Memory B cell (primary cell): Measurements from ENCODE around the gene ABI1.
"Not testable (repeated sequence)": the region's sequence is repeated elsewhere in the genome, so short reads cannot be mapped to it uniquely, and the experiment has no call there.

Experiments used
- ATAC-seq: fragments of 150-1000 bp; cut with Tn5 transposase; 2 replicates; pipeline ENCODE4 v1.10.0; 2021; ENCODE audit warnings: low read depth, mild to moderate bottlenecking, moderate library complexity
- DNase-seq, 2 donors: peaks; one replicate each; pipeline ENCODE4 v3.0.0; 2022; ENCODE audit warnings: low spot score in 2 of 2
- H3K27ac Mint-ChIP-seq: one replicate; pipeline ENCODE4 v1.8.0; 2022; ENCODE audit warnings: mild to moderate bottlenecking, moderate library complexity, mixed read lengths
- H3K27me3 Mint-ChIP-seq: one replicate; pipeline ENCODE4 v1.8.0; 2022; ENCODE audit warnings: mixed read lengths
- H3K36me3 Mint-ChIP-seq: one replicate; pipeline ENCODE4 v1.8.0; 2022; ENCODE audit warnings: mild to moderate bottlenecking, mixed read lengths
- H3K4me1 Mint-ChIP-seq: one replicate; pipeline ENCODE4 v1.8.0; 2022; ENCODE audit warnings: mixed read lengths
- H3K4me3 Mint-ChIP-seq: one replicate; pipeline ENCODE4 v1.8.0; 2022; ENCODE audit warnings: mild to moderate bottlenecking, moderate library complexity, mixed read lengths
- H3K9me3 Mint-ChIP-seq: one replicate; pipeline ENCODE4 v1.8.0; 2022; ENCODE audit warnings: mixed read lengths

ABI1 gene

DNA sequence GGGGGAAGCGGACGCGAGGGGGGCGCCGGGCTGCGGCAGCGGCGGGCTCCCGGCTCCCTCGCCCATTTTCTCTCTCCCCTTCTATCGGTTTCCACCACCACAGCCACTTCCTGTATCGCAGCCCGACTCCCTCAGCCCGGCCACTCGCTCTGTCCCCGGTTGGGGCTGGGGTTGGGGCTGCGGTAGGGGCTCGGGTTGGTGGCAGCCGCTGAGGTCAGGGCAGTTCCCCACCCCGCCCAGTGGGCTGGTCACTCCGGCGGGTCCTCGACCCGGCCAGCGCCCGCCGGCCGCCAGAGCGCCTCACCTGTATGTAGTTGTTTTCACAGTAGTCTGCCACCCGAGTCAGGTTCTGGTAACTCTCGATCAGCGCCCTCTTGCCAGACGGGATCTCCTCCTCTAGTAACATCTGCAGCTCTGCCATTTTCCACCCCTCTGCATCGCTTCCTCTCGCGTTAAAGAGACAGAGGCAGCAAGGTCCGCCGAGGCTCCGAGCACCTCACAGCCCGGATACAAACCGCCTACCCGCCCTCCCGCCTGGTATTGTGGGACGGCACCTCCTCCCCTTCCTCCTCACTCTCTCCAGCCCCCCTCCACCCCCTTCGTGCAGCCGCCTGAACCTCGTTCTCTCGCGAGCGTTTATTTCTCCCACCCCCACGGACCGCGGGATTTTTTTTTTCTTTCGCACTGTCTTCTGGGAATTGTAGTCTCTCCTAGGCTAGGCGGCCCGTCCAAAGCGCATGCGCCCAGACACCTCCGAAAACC lies at the start of gene ABI1:
TSS of gene ABI1 (minus strand) at position 516 of the 762 bp plus-strand sequence. CDS start at position 421, 95 bp downstream.
- Mint-ChIP-seq H3K4me1 (peaks cover 24% of the 10 kb centered on the region), H3K36me3 (peaks cover 2% of the 10 kb centered on the region), H3K4me3 (peak within 1 kb of the TSS; percentile 100), H3K9me3 (no peaks in the 10 kb centered on the region), H3K27ac (peak within 1 kb of the TSS; percentile 100), H3K27me3 (peaks cover 2% of the 10 kb centered on the region)
- peak; percentile 93 to 99 for DNase-seq
- peak; percentile 84 for ATAC-seq

DNA sequence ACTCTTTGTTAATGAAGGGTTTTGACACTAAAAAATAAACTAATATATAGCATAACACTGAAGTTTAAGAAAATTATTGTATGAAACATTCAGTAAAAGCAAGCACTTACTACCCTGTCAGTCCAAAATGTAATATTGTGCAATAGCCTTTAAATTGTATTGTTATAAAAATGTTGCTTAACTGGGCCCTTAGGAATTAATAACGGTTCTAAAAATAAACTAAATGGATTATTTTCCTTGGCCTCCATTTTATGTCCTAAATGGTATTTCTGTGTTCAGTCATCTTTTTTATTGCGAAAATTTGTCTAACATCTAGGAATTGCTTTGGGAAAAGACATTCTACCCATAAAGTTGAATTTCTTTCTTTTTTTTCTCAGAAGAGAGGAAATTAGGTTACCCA lies 49.0 kb upstream of the ABI1 start:
- no peaks in the 10 kb centered on the region for H3K36me3 Mint-ChIP-seq
- H3K27me3 Mint-ChIP-seq = no peaks in the 10 kb centered on the region
- no peak for DNase-seq
- no peak overlapping the region for H3K27ac Mint-ChIP-seq
- H3K9me3 Mint-ChIP-seq = no peaks in the 10 kb centered on the region
- no peak for ATAC-seq
- H3K4me1 Mint-ChIP-seq = peaks cover 7% of the 10 kb centered on the region
- H3K4me3 Mint-ChIP-seq = no peak overlapping the region

DNA sequence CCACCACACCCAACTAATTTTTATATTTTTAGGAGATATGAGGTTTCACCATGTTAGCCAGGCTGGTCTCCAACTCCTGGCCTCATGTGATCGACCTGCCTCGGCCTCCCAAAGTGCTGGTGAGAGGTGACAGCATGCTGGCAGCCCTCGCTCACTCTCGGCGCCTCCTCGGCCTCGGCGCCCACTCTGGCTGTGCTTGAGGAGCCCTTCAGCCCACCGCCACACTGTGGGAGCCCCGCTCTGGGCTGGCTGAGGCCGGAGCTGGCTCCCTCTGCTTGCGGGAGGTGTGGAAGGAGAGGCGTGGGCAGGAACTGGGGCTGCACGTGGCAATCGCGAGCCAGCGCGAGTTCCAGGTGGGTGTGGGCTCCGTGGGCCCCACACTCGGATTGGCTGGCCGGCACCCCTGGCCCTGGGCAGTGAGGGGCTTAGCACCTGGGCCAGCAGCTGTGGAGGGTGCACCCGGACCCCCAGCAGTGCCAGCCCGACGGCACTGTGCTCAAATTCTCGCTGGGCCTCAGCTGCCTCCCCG lies 44.6 kb upstream of the ABI1 start:
- not testable (repeated sequence) for H3K4me3 Mint-ChIP-seq, H3K9me3 Mint-ChIP-seq, H3K27me3 Mint-ChIP-seq, H3K4me1 Mint-ChIP-seq, H3K27ac Mint-ChIP-seq, ATAC-seq, H3K36me3 Mint-ChIP-seq, DNase-seq

DNA sequence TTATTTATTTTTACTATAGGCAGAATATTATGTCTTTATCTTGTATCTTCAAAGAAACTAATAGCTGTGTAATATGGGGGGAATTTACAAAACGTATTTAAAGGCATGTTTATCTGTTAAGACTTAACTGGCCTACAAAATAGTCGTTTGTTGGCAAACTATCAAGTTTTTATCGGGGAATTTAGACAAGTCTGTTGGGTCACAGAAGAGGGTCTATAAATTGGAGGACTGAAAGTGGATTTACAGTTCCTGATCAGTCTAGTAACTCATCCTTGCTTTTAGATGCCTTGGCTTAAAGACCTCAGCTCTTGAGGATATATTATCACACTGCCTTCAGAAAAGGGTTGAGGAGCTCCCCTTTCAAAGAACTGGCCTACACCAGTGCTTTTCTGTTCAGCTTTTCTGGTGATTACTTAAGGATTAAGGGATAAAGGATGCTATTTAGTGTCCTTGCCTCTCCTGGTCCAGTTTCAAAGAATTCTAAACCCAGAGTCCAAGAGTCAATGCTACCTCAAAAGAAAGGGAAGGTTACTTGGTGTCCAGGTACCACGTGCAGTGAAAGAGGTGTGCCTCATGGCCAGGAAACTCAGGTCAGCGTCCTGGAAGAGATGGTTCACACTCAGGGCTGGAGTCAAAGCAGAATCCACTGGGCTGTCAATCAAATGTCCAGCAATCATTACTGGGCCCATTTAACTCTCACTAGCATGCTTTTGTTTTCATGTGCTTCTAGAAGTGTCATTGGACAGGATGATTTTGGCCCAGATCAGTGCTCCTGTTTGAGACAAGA lies 42.9 kb upstream of the ABI1 start:
- H3K36me3 Mint-ChIP-seq = no peaks in the 10 kb centered on the region
- no peak for ATAC-seq

DNA sequence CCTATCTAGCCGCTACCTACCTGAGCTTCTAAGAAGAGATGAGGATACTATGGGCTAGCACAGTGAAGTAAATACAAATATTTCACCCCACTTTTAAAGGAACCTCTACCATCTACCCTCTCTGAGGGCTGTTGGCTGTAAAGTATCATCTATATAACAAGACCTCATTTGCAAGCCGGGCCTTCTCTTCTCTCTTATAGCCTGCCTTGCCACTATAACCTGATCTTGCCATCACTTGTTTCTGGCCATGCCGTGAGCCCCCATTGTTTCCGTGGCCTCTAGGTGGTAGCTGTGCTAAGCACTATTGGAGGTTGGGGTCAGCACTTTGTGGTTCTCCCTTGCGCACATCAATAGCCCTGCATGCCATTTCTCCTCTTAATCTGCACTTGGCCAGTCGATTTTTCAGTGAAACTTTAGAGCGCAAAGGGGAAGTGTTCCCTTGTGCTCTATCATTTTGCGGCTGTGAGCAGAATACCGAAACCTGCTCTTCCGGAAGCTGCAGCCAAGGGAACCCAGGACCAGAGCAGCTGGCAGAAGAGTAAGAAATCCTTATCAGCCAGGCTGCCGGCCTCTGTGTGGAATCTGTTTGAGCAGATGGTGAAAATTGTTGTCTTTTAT lies 31.7 kb upstream of the ABI1 start:
- not testable (repeated sequence) for H3K27ac Mint-ChIP-seq, H3K27me3 Mint-ChIP-seq, H3K9me3 Mint-ChIP-seq, H3K36me3 Mint-ChIP-seq, DNase-seq
- Mint-ChIP-seq H3K4me3 (peak overlapping the region; percentile 69), H3K4me1 (peaks cover 14% of the 10 kb centered on the region)
- peak; percentile 97 for ATAC-seq

More for the DNA sequence above, 42.9 kb upstream of the ABI1 start:
- H3K27me3 Mint-ChIP-seq = peaks cover 3% of the 10 kb centered on the region
- H3K27ac Mint-ChIP-seq = no peak overlapping the region
- H3K4me1 Mint-ChIP-seq = no peaks in the 10 kb centered on the region
- no peak for DNase-seq
- H3K9me3 Mint-ChIP-seq = no peaks in the 10 kb centered on the region
- H3K4me3 Mint-ChIP-seq = no peak overlapping the region

DNA sequence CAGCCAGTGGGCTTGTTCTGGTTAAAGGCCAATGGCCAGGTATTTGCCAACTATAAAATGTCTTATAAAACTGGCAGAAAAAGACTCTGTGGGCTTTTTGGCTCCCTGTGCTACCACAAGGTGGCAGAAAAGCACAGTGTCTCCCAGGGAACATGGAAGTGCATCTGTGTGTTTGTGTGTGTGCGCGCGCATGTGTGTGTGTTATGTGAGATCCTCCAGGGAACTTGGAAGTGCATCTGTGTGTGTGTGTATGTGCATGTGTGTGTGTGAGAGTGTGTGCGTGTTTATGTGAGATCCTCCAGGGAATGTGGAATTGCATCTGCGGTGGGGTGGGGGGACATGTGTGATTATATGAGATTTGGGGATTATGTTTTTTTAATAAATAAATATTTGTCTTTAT lies 30.2 kb upstream of the ABI1 start:
- Mint-ChIP-seq H3K27me3 (peaks cover under 1% of the 10 kb centered on the region), H3K36me3 (no peaks in the 10 kb centered on the region), H3K4me1 (peaks cover 14% of the 10 kb centered on the region), H3K27ac (no peak overlapping the region), H3K9me3 (peaks cover 1% of the 10 kb centered on the region), H3K4me3 (no peak overlapping the region)
- DNase-seq (peak in 1 of 2 donors; percentile 13), ATAC-seq (peak; percentile 28)

DNA sequence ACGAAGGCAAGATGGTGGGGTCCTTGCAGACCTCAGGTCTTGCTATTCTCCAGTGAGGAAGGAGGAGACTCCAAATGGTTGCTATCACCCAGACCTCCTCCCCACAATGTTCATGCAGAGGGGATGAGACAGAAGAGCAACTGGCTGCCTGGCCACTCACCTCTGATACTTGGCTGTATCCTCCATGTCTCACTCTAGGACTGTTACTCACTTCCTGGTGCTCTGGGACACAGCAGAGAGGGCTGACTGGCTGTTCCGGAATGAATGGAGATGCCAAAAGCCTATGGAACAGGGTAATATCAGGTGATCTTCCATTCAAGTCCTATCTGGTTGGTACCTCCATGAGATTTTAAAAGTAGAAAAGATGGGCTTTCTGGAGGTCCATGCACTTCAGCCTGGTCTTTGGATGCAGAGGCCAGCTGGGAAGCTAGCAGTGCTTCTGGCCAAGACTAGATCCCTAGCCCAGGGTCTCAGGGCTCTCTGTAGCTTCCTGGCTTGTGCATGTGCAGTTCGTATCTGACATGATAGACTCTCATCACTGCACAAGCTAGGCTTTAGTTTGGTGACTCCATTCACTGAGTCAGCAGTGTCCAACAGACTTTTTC lies 27.0 kb upstream of the ABI1 start:
- Mint-ChIP-seq H3K4me3 (no peak overlapping the region), H3K36me3 (no peaks in the 10 kb centered on the region), H3K27me3 (peaks cover 4% of the 10 kb centered on the region), H3K4me1 (peaks cover 10% of the 10 kb centered on the region), H3K9me3 (peaks cover 1% of the 10 kb centered on the region), H3K27ac (no peak overlapping the region)
- ATAC-seq (no peak), DNase-seq (no peak)

DNA sequence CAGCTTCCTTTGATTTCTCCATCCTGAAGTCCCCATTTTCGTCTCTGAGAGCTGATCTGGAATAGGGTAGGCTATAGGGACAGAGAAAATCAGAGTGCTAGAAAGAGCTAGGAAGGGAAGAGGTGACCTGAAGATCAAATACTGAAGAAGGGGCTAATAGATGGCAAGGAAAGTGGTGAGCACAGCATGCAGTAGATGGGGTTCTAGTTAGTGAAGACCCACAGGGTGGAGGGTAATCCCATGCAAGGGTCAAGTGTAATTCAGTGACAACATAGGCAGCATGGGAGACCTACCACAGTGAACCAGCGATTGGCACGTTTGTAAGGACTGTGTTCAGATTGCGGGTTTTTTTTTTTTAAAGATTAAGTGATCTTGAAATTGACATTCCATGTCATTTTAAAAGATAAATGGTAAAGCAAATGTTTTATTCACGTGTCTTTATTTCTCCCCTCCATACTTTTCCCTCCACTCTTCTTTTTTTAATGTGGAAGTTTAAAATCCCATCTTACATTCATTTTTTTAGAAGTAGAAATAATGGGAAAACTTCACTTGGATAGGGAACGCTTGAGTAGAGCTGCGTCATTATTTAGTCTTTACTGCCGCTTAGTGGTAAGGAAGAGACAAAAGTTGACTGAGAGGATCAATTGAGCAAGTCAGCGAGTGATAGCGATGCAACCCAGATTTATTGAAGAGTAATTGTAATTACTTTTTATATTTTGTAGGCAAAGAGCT lies 21.0 kb upstream of the ABI1 start:
- Mint-ChIP-seq H3K4me1 (peaks cover 2% of the 10 kb centered on the region), H3K27me3 (peaks cover 7% of the 10 kb centered on the region), H3K36me3 (no peaks in the 10 kb centered on the region), H3K4me3 (no peak overlapping the region), H3K9me3 (no peaks in the 10 kb centered on the region), H3K27ac (peak overlapping the region; percentile 26)
- ATAC-seq = peak; percentile 77
- peak in 1 of 2 donors; percentile 19 for DNase-seq

DNA sequence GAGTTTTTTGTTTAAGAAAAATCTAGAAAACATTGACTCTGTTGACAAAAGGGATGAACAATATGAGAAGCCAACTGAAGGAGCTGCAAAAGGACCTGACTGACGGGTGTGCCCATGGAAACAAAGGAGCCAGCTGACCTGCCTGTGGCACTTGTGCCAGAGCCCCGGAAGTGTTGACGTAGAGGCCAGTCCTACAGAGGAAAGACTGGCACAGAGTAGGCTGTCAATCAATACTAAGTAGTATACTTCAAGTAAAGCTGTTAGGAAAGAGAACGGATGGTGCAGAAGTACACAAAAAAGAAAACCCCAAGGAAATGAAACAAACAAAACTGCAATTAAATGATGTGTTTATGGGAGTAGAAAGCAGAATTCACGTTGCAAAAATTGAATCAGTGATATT lies 19.0 kb upstream of the ABI1 start:
- no peak overlapping the region for H3K4me3 Mint-ChIP-seq
- peaks cover 7% of the 10 kb centered on the region for H3K27me3 Mint-ChIP-seq
- H3K27ac Mint-ChIP-seq = no peak overlapping the region
- H3K4me1 Mint-ChIP-seq = peaks cover 2% of the 10 kb centered on the region
- H3K9me3 Mint-ChIP-seq = no peaks in the 10 kb centered on the region
- ATAC-seq (no peak), DNase-seq (no peak)
- no peaks in the 10 kb centered on the region for H3K36me3 Mint-ChIP-seq

DNA sequence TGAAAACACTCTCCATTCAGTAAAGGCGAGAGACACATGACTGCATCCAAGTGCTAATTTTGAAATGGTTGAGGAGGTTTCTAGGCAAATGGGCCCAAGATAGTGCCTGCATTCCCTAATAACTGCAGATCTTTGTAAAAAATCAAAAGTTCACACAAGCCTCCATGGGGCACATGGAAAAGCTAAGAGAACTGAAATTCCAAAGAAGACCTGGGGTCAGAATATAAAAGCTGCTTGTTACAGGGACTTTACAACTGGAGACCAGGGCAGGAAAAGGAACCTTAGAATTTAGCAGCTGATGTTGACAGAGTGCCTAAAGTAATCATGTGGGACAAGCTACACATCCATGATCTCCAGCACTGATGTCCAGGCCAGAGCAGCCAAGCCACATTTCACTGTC lies 10.0 kb upstream of the ABI1 start:
- Mint-ChIP-seq H3K9me3 (no peaks in the 10 kb centered on the region), H3K36me3 (no peaks in the 10 kb centered on the region), H3K27ac (no peak overlapping the region), H3K4me3 (no peak overlapping the region), H3K4me1 (peaks cover 10% of the 10 kb centered on the region), H3K27me3 (peaks cover 1% of the 10 kb centered on the region)
- DNase-seq (no peak), ATAC-seq (no peak)

DNA sequence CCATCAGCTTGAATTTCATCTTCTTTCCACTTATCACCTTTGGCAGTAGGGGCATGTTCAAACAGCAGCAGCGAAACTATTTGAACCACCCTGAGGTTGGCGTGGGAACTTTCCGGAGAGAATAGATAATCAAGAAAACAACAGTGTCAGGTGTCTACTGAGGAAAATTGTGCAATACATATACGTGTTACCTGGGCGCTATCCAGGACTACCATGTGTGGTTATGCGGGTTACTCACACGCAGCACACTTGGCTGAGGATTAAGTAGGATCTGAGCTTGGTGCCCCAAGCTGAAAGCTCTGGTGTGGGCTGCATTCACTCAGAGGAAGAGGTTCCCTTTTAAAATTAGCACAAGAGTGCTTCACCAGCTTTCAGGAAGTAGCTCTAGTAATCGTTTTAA lies 8.8 kb upstream of the ABI1 start:
- H3K4me3 Mint-ChIP-seq = peak overlapping the region; percentile 25
- ATAC-seq (peak; percentile 50), DNase-seq (no peak)
- peaks cover 1% of the 10 kb centered on the region for H3K27me3 Mint-ChIP-seq
- no peaks in the 10 kb centered on the region for H3K36me3 Mint-ChIP-seq
- H3K9me3 Mint-ChIP-seq = no peaks in the 10 kb centered on the region
- H3K4me1 Mint-ChIP-seq = peaks cover 10% of the 10 kb centered on the region
- H3K27ac Mint-ChIP-seq = peak overlapping the region; percentile 43

DNA sequence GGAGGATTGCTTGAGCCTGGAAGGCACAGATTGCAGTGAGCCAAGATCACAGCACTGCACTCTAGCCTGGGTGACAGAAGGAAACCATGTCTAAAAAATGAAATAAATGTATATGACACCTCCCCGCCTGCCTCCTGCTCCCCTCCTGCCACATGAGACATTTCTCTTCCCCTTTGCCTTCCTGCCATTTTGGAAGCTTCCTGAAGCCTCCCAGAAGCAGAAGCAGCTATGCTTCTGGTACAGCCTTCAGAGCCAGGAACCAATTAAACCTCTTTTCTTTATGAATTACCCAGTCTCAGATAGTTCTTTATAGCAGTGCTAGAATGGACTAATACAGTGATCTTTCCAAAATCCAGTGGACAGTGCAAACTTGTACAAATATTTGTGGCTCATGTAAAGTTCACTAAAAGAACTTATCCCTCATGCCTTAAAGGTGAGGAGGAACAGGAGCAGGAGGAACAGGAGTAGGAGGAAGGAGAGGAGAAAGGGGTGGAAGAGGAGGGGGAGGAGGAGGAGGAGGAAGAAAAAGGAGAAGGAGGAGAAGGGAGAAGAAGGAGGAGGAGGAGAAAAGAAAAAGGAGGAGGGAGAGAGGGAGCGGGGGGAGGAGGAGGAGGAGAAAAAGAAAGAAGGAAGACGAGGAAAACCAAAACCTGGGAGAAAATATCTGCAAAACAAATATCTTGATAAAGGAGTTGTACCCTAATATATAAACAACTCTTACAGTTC lies 2.8 kb upstream of the ABI1 start:
- ATAC-seq = no peak
- Mint-ChIP-seq H3K36me3 (peaks cover 2% of the 10 kb centered on the region), H3K4me3 (no peak overlapping the region), H3K27ac (no peak overlapping the region), H3K4me1 (peaks cover 19% of the 10 kb centered on the region), H3K27me3 (peaks cover 2% of the 10 kb centered on the region), H3K9me3 (no peaks in the 10 kb centered on the region)
- DNase-seq = no peak
